Renal pelvis (tissue), 4 donors: ENCODE measurements around the gene GAPDHS. TPM values are rescaled to one million over a fixed set of nuclear protein-coding genes. Genes with fewer than 3 reads are reported as not detected.

ENCODE experiments used
- DNase-seq: peaks from one replicate; pipeline ENCODE4 v3.0.0-alpha.2; 2013
- polyA plus RNA-seq, 3 donors: library from polyadenylated mRNA; unstranded; fragments of 120-200 nt; gene quantifications; one replicate each; pipeline ENCODE4 v1.2.1, GENCODE V29; 2013; ENCODE audit not compliant: insufficient read length in 3 of 3

The GAPDHS gene
- polyA plus RNA-seq, 3 donors: not detected

- no peak for DNase-seq
Measured at GRCh38 chr19:35556025-35556590, 22.9 kb downstream of the GAPDHS start.

- no peak for DNase-seq
Measured at GRCh38 chr19:35556846-35557538, 23.7 kb downstream of the GAPDHS start.

DNA sequence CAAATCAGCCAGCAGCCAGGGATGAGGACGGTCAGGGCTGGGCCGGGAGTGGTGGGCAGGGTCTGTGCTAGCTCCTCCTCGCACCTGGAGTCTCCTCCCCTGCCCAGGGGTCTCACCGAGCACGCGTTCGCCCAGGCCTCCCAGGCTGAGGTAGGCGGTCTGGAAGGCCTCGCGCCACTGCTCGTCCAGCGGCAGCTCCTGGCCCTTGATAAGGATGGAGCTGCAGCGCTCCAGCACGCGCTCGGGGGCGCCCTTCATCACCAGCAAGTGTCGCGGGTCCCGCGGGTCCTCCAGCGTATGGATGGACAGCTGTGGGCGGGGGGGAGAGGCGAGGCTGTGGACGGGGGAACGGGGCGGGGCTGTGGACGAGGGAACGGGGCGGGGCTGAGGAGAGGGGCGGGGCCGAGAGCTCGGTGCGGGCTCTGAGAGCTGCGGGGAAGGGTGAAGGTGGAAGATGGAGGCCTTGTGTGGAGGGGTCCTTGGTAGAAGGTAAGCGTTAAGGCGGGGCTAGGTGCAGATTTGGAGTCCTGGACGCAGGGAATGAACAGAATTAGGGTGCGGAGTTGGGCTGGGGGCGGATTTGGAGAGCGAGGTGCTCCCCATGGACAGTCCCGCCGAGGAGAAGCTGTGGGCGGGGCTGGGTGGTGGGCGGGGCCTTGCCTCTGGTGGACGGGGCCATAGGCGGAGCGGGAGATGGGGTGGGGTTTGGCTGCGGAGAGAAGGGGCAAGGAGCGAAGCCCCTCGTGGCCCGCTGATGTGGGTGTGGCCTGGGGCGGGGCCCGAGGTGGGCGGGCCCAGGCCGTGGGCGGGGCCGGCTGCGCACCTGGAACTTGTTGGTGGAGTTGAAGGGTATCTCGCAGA lies 24.5 kb downstream of the GAPDHS start:
- DNase-seq: peak; percentile 62

DNA sequence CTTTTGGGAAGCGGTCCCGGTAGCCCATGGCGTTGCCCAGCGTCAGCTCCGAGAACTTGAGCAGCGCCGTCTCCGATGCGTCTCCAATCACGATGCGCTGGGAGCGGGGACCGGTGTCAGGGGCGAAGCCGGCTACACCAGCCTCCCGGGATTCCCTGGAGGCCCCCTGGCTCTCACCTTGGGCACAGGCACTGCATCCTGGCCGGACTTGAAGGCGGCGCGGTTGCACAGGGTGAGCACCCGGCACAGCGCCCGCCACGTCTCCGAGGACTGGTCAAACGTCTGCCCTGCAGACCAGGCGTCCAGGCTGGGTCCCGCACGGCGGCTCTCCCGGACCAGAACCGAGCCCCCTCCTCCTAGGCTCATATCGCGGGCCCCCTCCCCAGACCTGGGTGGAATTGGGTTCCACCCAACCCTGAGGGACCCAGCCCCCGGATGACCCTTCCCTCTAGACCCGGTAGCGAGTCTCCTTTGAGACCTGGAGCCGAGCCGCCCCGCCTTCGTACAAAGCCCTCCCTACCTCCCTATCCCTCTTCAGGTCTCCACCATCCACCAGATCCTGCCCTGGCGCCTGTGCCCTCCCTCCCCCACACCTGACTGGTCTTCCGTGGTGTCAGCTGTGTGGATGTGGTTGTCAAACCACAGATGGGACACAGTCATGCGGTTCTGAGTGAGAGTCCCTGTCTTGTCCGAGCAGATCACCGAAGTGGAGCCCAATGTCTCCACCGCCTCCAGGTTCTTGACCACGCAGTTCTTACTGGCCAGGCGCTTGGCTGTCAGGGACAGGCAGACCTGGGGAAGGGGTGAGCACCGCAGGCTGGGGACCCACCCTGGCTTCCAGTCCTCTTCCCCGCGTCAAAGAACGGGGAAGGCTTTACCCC lies 25.4 kb downstream of the GAPDHS start:
- no peak for DNase-seq

DNA sequence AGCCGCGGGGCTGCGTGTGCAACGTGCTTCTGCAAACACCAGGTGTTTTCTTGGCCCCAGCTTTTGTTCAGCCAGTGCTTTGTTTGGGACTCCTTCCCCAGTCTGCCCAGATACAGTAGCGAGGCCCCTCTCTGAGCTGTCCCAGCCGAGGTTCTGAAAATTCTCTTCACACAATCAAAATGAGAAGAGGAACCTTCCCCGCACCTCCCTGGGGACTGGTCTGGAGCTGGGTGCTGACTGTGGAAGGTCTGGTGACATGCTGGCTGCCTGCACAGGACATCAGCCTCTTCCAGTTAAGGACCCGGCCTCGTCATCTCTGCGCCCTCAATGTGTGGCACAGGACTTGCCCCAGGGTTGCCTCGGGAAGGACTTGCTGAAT lies 26.0 kb downstream of the GAPDHS start:
- no peak for DNase-seq

- no peak for DNase-seq
Measured at GRCh38 chr19:35559781-35560180, 26.5 kb downstream of the GAPDHS start.

- no peak for DNase-seq
Measured at GRCh38 chr19:35560271-35560670, 27.0 kb downstream of the GAPDHS start.

DNA sequence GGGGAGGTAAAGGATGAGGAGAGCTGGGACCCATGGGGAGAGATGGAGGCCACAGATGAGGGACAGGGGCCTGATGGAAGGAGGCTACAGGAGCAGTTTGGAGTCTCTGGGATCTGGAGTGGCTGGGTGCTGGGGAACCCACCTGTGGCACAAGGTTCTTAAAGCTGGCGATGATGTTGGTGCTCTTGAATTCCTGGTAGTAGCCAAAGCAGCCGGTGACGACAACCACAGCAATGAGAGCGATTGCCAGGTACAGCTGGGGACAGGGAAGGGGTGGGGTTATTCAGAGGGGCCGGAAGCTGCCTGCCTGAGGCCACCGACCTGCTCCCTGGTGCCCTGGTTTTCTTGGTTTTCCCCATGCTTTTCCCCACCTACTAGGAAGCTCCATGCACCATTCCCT lies 27.4 kb downstream of the GAPDHS start:
- no peak for DNase-seq

DNA sequence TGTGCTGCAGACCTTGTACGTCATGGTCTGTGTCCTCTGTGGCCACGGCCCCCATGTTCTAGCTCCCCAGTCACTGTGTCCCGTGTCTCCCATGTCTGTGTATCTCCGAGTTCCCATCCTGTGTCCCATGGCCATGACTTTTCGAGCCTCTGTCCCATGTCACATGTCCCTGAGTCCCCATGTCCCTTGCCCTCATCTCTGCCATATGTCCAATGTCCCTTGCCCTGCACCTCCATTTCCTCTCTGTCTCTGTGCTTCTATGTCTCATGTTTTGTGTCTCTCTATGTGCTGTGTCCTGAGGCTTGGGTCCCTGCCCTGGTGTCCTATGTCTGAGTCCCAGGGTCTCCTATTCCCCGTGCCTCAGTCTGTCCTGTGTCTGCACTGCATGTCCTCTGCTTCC lies 28.2 kb downstream of the GAPDHS start:
- no peak for DNase-seq

DNA sequence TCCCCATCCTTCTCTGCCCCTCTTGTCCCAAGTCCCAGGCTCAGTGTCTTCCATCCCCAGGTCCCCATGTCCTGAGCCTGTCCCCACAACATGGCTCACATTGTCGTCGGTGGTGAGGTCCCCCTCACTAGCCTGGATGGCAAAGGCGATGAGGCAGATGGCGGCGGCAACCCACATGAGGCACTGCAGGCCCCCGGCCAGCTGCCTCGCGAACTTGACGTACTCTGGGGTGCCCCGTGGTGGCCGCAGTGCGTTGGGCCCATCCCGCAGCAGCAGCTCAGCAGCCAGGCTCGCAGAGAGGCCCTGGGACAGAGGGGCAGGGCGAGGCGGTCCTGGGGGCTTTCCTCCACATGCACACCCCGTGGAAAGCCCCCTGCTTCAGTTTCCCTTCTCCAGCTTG lies 29.1 kb downstream of the GAPDHS start:
- DNase-seq: no peak

- no peak for DNase-seq
Measured at GRCh38 chr19:35562776-35563175, 29.5 kb downstream of the GAPDHS start.

- no peak for DNase-seq
Measured at GRCh38 chr19:35563207-35563829, 30.1 kb downstream of the GAPDHS start, which contains the start of gene ATP4A. Gene ATP4A (minus strand): TSS chr19:35563658. CDS start chr19:35563629, 29 bp downstream.

DNA sequence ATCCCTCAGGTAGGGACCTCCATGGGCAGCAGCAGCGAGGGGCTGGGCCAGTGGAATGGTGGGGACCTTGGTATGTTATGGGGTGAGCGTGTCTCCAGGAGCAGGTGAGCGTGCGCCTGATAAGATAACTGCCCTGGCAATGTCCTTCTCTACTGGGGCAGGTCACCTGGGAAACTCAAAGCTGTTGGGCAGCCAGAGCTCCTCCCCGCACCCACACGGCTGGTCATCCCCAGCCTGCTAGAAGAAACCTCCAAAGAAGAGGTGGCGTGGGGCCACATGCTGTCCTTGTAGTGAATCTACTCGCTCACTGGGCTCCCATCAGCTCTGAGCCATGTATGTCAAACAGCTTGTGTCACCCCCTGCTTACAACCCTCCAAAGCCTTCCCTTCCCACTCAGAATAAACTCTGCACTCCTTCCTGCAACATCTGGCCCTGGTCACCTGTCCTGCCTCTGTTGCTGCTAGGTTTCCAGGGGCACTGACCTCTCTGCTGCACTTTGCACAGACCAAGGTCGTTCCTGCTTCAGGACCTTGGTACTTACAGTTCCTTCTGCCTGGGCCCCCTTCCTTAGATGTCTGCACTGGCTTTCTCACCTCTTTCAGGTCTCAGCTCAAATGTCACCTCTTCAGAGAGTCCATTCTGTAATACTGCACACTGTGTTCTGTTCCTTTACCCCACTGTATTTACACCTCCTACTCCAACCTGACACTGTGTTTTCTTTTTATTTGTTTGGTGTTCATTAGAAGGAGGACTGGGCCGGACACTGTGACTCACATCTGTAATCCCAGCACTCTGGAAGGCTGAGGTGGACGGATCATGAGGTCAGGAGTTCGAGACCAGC lies 32.0 kb downstream of the GAPDHS start:
- no peak for DNase-seq

- DNase-seq: no peak
Measured at GRCh38 chr19:35566738-35567137, 33.5 kb downstream of the GAPDHS start.

GRCh38 chr19:35569281-35569781 lies 36.1 kb downstream of the GAPDHS start:
- DNase-seq: no peak

DNA sequence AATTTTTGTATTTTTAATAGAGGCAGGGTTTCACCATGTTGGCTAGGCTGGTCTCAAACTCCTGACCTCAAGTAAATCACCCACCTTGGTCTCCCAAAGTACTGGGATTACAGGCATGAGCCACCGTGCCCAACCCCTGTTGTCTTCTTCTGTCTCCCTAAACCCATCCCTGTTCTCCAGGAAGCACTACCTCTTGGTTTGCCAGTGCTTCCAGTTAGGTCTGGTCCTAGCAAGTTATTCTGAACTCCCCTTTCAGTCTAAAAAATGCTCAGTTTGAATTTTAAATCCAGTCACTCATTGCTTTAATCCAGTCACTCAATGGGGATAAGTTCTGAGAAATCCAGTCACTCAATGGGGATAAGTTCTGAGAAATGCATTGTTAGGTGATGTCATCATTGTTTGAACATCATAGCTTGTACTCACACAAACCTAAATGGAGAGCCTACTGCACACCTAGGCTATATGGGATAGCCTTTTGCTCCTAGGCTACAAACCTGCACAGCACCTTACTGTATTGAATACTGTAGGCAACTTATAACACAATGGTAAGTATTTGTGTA lies 38.2 kb downstream of the GAPDHS start:
- no peak for DNase-seq

- no peak for DNase-seq
Measured at GRCh38 chr19:35577918-35578317, 44.7 kb downstream of the GAPDHS start.

GRCh38 chr19:35578707-35579106 lies 45.5 kb downstream of the GAPDHS start:
- no peak for DNase-seq

GRCh38 chr19:35582760-35583159 lies 49.5 kb downstream of the GAPDHS start:
- DNase-seq: no peak

- DNase-seq: no peak
Measured at GRCh38 chr19:35585848-35586247, 52.6 kb downstream of the GAPDHS start, which contains the start of gene PMIS2. Gene PMIS2 (plus strand): TSS chr19:35586173. CDS start chr19:35586260, 87 bp downstream.
